HepG2 (cell line): ENCODE data around the gene PROCR. TPM values are rescaled to one million over a fixed set of nuclear protein-coding genes. Genes with fewer than 3 reads are reported as not detected.

Experiments
- GABPB1 ChIP-seq: IDR thresholded peaks from 2 replicates; pipeline ENCODE4 v1.6.1; 2016; ENCODE audit warnings: mild to moderate bottlenecking, missing genetic modification reagents, moderate library complexity, missing compliant biosample characterization
- GATAD2A ChIP-seq: IDR thresholded peaks from 2 replicates; pipeline ENCODE4 v1.6.1; 2016
- HNRNPLL ChIP-seq: fragments of 200-400 bp; formaldehyde crosslinking; IDR thresholded peaks from 2 replicates; pipeline ENCODE4 v1.6.1; 2017; ENCODE audit warnings: mild to moderate bottlenecking, low read depth, low read length; ENCODE audit not compliant: poor library complexity, severe bottlenecking
- IRF2 ChIP-seq: IDR thresholded peaks from 2 replicates; pipeline ENCODE4 v1.6.1; 2018; ENCODE audit warnings: missing genetic modification reagents, missing compliant biosample characterization
- NCOA2 ChIP-seq: sonication (generic); formaldehyde crosslinking; IDR thresholded peaks from 2 replicates; pipeline ENCODE4 v1.8.0; 2022; ENCODE audit warnings: inconsistent platforms
- NFATC3 ChIP-seq: sonication (generic); formaldehyde crosslinking; IDR thresholded peaks from 2 replicates; pipeline ENCODE4 v1.5.1; 2020; ENCODE audit warnings: mild to moderate bottlenecking, missing genetic modification reagents
- NR2F6 ChIP-seq, 2 experiments: IDR thresholded peaks; 2 replicates each; pipeline ENCODE4 v1.6.1; 2016; ENCODE audit warnings: antibody characterized with exemption in 1 of 2, mild to moderate bottlenecking in 1 of 2
- SAP130 ChIP-seq: IDR thresholded peaks from 2 replicates; pipeline ENCODE4 v1.6.1; 2016; ENCODE audit warnings: low read depth
- SKI ChIP-seq: fragments of 450-650 bp; IDR thresholded peaks from one replicate; pipeline ENCODE4 v1.6.1; 2018; ENCODE audit warnings: mild to moderate bottlenecking; ENCODE audit not compliant: partially characterized antibody
- SMYD3 ChIP-seq: sonication (generic); formaldehyde crosslinking; IDR thresholded peaks from 2 replicates; pipeline ENCODE4 v1.8.1; 2023; ENCODE audit warnings: mild to moderate bottlenecking, missing genetic modification reagents
- ZNF143 ChIP-seq: sonication (generic); formaldehyde crosslinking; IDR thresholded peaks from 2 replicates; pipeline ENCODE4 v1.4.0; 2020; ENCODE audit warnings: missing genetic modification reagents
- ZNF234 ChIP-seq: sonication (generic); formaldehyde crosslinking; conservative IDR thresholded peaks from 2 replicates; pipeline ENCODE4 v1.5.1; 2020; ENCODE audit warnings: mild to moderate bottlenecking, missing genetic modification reagents
- ZNF331 ChIP-seq: sonication (generic); formaldehyde crosslinking; IDR thresholded peaks from 2 replicates; pipeline ENCODE4 v1.4.0; 2020; ENCODE audit warnings: missing genetic modification reagents
- ZNF629 ChIP-seq: sonication (generic); formaldehyde crosslinking; conservative IDR thresholded peaks from 2 replicates; pipeline ENCODE4 v1.5.0; 2020; ENCODE audit warnings: missing genetic modification reagents
- ZNF7 ChIP-seq: IDR thresholded peaks from 2 replicates; pipeline ENCODE4 v1.6.1; 2016; ENCODE audit warnings: missing biosample characterization, missing genetic modification reagents
- ZNF772 ChIP-seq: sonication (generic); formaldehyde crosslinking; IDR thresholded peaks from 2 replicates; pipeline ENCODE4 v1.5.0; 2020; ENCODE audit warnings: mild to moderate bottlenecking, missing genetic modification reagents
- polyA plus RNA-seq, 8 experiments: library from polyadenylated mRNA; depleted of rRNA in 3 of 8; stranded (reverse) in 7 of 8; unstranded in 1 of 8; fragments of >200 nt; fragmentation: Illumina TruSeq in 4 of 8; extraction: Trizol in 4 of 8; gene quantifications; 2 replicates each; pipeline versions ENCODE4 v1.2.1 to v1.2.3, GENCODE V29; 2011 to 2016; ENCODE audit warnings: low read depth in 4 of 8, missing spikeins in 1 of 8, mixed read lengths in 1 of 8; ENCODE audit not compliant: insufficient read depth in 1 of 8
- total RNA-seq, 5 experiments: library from RNA; depleted of rRNA; stranded (reverse); fragments of >200 nt; fragmentation: Illumina TruSeq; extraction: Trizol; gene quantifications; 2 replicates each; pipeline ENCODE4 v1.2.3, GENCODE V29; 2016; ENCODE audit warnings: low read depth in 1 of 5
- TF ChIP-seq, protein P1 (sequence below): IDR thresholded peaks from 2 replicates; pipeline ENCODE4 v1.4.0; 2020; ENCODE audit warnings: mild to moderate bottlenecking, missing genetic modification reagents
- TF ChIP-seq, protein P2 (sequence below): sonication (generic); formaldehyde crosslinking; IDR thresholded peaks from 2 replicates; pipeline ENCODE4 v1.5.0; 2020; ENCODE audit warnings: missing genetic modification reagents
- TF ChIP-seq, protein P3 (sequence below): sonication (generic); formaldehyde crosslinking; IDR thresholded peaks from 2 replicates; pipeline ENCODE4 v1.9.0; 2022; ENCODE audit warnings: low read depth, missing genetic modification reagents

Gene PROCR
- total and polyA plus RNA-seq, 2 of the 13 experiments (the other 11 are each of a cell fraction or from before 2014, with no cell fraction given) = 1.4 to 1.7 TPM

DNA sequence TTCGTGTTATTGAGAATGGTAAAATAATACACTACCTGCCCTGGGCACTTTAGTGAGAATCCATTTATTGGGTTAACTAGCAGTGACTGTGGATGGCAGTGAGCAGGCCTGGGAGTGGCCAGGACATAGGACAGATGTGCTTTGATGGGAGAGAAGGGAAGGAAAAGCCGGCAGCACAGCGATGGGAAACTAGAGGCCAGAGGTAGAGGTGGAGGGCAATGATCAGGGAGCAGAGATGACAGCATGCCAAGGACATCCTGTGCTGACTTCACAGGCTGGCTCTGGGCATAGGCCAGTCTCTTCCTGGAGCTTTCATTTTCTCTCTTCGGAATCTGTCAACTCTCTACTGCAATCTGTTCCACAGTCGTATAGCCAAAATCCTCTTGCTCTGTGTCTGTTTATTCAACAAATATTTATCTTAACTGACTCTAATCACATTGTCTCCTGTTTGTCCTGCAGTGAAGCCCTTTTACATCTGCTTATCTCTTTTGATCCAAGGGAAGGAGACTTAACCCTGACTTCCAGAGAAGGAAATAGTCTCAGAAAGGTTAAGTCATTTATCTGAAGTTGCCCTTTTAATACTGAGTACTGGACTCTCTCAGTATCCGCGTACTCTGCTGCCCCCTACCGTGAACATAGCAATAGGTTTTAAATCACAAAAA is 36.2 kb downstream of the PROCR start (continued):
- TF ChIP-seq, protein P1, sequence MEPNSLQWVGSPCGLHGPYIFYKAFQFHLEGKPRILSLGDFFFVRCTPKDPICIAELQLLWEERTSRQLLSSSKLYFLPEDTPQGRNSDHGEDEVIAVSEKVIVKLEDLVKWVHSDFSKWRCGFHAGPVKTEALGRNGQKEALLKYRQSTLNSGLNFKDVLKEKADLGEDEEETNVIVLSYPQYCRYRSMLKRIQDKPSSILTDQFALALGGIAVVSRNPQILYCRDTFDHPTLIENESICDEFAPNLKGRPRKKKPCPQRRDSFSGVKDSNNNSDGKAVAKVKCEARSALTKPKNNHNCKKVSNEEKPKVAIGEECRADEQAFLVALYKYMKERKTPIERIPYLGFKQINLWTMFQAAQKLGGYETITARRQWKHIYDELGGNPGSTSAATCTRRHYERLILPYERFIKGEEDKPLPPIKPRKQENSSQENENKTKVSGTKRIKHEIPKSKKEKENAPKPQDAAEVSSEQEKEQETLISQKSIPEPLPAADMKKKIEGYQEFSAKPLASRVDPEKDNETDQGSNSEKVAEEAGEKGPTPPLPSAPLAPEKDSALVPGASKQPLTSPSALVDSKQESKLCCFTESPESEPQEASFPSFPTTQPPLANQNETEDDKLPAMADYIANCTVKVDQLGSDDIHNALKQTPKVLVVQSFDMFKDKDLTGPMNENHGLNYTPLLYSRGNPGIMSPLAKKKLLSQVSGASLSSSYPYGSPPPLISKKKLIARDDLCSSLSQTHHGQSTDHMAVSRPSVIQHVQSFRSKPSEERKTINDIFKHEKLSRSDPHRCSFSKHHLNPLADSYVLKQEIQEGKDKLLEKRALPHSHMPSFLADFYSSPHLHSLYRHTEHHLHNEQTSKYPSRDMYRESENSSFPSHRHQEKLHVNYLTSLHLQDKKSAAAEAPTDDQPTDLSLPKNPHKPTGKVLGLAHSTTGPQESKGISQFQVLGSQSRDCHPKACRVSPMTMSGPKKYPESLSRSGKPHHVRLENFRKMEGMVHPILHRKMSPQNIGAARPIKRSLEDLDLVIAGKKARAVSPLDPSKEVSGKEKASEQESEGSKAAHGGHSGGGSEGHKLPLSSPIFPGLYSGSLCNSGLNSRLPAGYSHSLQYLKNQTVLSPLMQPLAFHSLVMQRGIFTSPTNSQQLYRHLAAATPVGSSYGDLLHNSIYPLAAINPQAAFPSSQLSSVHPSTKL (CRISPR knock-in tag) = peak; percentile 80
- peak; percentile 57 for TF ChIP-seq NR2F6 (IDR thresholded peaks at IDR 0.05)
- TF ChIP-seq NR2F6 (CRISPR knock-in tag; IDR thresholded peaks at IDR 0.05) = peak; percentile 54
- TF ChIP-seq ZNF234 = no peak
- TF ChIP-seq NCOA2 (CRISPR knock-in tag) = peak; percentile 58; the same call in 1 of the 2 replicates
- no peak for TF ChIP-seq NFATC3 (CRISPR knock-in tag)
- TF ChIP-seq, protein P2, sequence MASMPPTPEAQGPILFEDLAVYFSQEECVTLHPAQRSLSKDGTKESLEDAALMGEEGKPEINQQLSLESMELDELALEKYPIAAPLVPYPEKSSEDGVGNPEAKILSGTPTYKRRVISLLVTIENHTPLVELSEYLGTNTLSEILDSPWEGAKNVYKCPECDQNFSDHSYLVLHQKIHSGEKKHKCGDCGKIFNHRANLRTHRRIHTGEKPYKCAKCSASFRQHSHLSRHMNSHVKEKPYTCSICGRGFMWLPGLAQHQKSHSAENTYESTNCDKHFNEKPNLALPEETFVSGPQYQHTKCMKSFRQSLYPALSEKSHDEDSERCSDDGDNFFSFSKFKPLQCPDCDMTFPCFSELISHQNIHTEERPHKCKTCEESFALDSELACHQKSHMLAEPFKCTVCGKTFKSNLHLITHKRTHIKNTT (CRISPR knock-in tag) = no peak
- peak; percentile 13 for TF ChIP-seq SKI
- peak; percentile 42; the same call in 1 of the 2 replicates for TF ChIP-seq IRF2 (CRISPR knock-in tag)
- TF ChIP-seq SMYD3 (CRISPR knock-in tag) = peak; percentile 84; the same call in 1 of the 2 replicates
- peak; percentile 40 for TF ChIP-seq GABPB1 (CRISPR knock-in tag)
- TF ChIP-seq, protein P3, sequence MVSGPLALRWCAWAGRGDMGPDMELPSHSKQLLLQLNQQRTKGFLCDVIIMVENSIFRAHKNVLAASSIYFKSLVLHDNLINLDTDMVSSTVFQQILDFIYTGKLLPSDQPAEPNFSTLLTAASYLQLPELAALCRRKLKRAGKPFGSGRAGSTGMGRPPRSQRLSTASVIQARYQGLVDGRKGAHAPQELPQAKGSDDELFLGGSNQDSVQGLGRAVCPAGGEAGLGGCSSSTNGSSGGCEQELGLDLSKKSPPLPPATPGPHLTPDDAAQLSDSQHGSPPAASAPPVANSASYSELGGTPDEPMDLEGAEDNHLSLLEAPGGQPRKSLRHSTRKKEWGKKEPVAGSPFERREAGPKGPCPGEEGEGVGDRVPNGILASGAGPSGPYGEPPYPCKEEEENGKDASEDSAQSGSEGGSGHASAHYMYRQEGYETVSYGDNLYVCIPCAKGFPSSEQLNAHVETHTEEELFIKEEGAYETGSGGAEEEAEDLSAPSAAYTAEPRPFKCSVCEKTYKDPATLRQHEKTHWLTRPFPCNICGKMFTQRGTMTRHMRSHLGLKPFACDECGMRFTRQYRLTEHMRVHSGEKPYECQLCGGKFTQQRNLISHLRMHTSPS = peak; percentile 86; the same call in 1 of the 2 replicates
- no peak; the same call in none of the 2 replicates for TF ChIP-seq ZNF331 (CRISPR knock-in tag)
- peak; percentile 54; the same call in 1 of the 2 replicates for TF ChIP-seq ZNF629 (CRISPR knock-in tag)
- peak; percentile 85 for TF ChIP-seq SAP130
- TF ChIP-seq HNRNPLL = no peak
- peak; percentile 50; the same call in 1 of the 2 replicates for TF ChIP-seq ZNF772 (CRISPR knock-in tag)
- no peak; the same call in 1 of the 2 replicates for TF ChIP-seq ZNF143
- TF ChIP-seq ZNF7 = 0 out of 2 replicates have a peak, but pooled peaks have one; percentile 3
- TF ChIP-seq GATAD2A (CRISPR knock-in tag) = peak; percentile 88
